Measurements from ENCODE around the gene RNF5. TPM values are rescaled to one million over a fixed set of nuclear protein-coding genes. Genes with fewer than 3 reads are reported as not detected.

Gene RNF5
- total RNA-seq, 1 donor from 2014 or later: 39.7 TPM

- POLR2A ChIA-PET: interaction anchor here (0.5 to 3.8 kb wide), 6 partner anchors 16 to 1077 kb away, joined by 3 to 69 read pairs (median 6); partner anchors contain the start of genes AGPAT1, RNF5, RPS18 and VPS52
- peaks cover 63% of the 10 kb centered on the region for H3K4me1 Mint-ChIP-seq
Measured at GRCh38 chr6:32194388-32194787, 16.2 kb downstream of the RNF5 start.

GRCh38 chr6:32194825-32195651 is 16.8 kb downstream of the RNF5 start:
- peaks cover 63% of the 10 kb centered on the region for H3K4me1 Mint-ChIP-seq
- peak overlapping the region; percentile 99 for H3K4me3 Mint-ChIP-seq
- H3K27me3 Mint-ChIP-seq: no peaks in the 10 kb centered on the region
- no peaks in the 10 kb centered on the region for H3K9me3 Mint-ChIP-seq
- ChIA-PET CTCF (interaction anchor here (1.0 to 2.5 kb wide), 7 partner anchors 13 to 76 kb away, joined by 3 to 11 read pairs (median 4); partner anchors contain the start of gene ATF6B), POLR2A (interaction anchor here (0.5 to 3.8 kb wide), 28 partner anchors 8 to 1077 kb away, joined by 3 to 69 read pairs (median 4); partner anchors contain the start of genes AGPAT1, ATF6B, CSNK2B and DXO)
- intact Hi-C loops (cut with micrococcal nuclease): loop anchor here (1.0 to 10.0 kb wide), 9 partner anchors 17 to 1397 kb away; partner anchors contain the start of genes ATP6V1G2, DDX39B, HLA-DMB and HSD17B8
- H3K36me3 Mint-ChIP-seq (ENCODE audit: low read depth): peaks cover 31% of the 10 kb centered on the region
- DNase-seq: no peak
- ATAC-seq (ENCODE audit: low read depth): no peak
- peak overlapping the region; percentile 91 for H3K27ac Mint-ChIP-seq
- no peak for TF ChIP-seq CTCF (IDR thresholded peaks at IDR 0.05)

More at GRCh38 chr6:32194388-32194787, 16.2 kb downstream of the RNF5 start:
- Mint-ChIP-seq H3K9me3 (no peaks in the 10 kb centered on the region), H3K27ac (peak overlapping the region; percentile 91), H3K36me3 (ENCODE audit: low read depth) (peaks cover 31% of the 10 kb centered on the region), H3K4me3 (peak overlapping the region; percentile 71), H3K27me3 (no peaks in the 10 kb centered on the region)
- no peak for TF ChIP-seq CTCF (IDR thresholded peaks at IDR 0.05)
- ATAC-seq (ENCODE audit: low read depth) (no peak), DNase-seq (no peak)
- intact Hi-C loops (cut with micrococcal nuclease): loop anchor here (2.0 to 10.0 kb wide), 3 partner anchors 650 to 776 kb away; partner anchors contain the start of genes ATP6V1G2, DDX39B, HLA-DMB and NFKBIL1
- CTCF ChIA-PET: interaction anchor here (1.0 to 2.5 kb wide), 3 partner anchors 16 to 76 kb away, joined by 3 to 11 read pairs (median 6); no protein-coding TSS in a partner anchor

GRCh38 chr6:32195652-32195901 is 17.4 kb downstream of the RNF5 start:
- ATAC-seq (ENCODE audit: low read depth): peak; percentile 83
- Mint-ChIP-seq H3K9me3 (no peaks in the 10 kb centered on the region), H3K36me3 (ENCODE audit: low read depth) (peaks cover 25% of the 10 kb centered on the region), H3K4me1 (peaks cover 57% of the 10 kb centered on the region), H3K27me3 (peaks cover 1% of the 10 kb centered on the region), H3K27ac (peak overlapping the region; percentile 100), H3K4me3 (peak overlapping the region; percentile 99)
- ChIA-PET POLR2A (interaction anchor here (0.6 to 3.8 kb wide), 29 partner anchors 9 to 1102 kb away, joined by 3 to 69 read pairs (median 4); partner anchors contain the start of genes AGPAT1, ATF6B, CSNK2B and DXO), CTCF (interaction anchor here (1.2 to 2.5 kb wide), 6 partner anchors 13 to 77 kb away, joined by 3 to 11 read pairs (median 5); partner anchors contain the start of gene ATF6B)
- peak; percentile 99 for DNase-seq
- TF ChIP-seq CTCF (IDR thresholded peaks at IDR 0.05): no peak
- intact Hi-C loops (cut with micrococcal nuclease): loop anchor here (1.0 to 10.0 kb wide), 8 partner anchors 17 to 1397 kb away; partner anchors contain the start of genes ATP6V1G2, DDX39B, HSD17B8 and NFKBIL1

GRCh38 chr6:32195902-32196681 is 17.9 kb downstream of the RNF5 start:
- DNase-seq: peak; percentile 76
- TF ChIP-seq CTCF (IDR thresholded peaks at IDR 0.05): no peak
- POLR2A ChIA-PET: interaction anchor here (0.5 to 3.8 kb wide), 36 partner anchors 9 to 1102 kb away, joined by 3 to 69 read pairs (median 4); partner anchors contain the start of genes AGPAT1, ATF6B, CSNK2B and DXO
- H3K27me3 Mint-ChIP-seq: peaks cover 1% of the 10 kb centered on the region
- peaks cover 23% of the 10 kb centered on the region for H3K36me3 Mint-ChIP-seq (ENCODE audit: low read depth)
- peak overlapping the region; percentile 100 for H3K27ac Mint-ChIP-seq
- H3K4me1 Mint-ChIP-seq: peaks cover 54% of the 10 kb centered on the region
- ATAC-seq (ENCODE audit: low read depth): peak; percentile 27
- CTCF ChIA-PET: interaction anchor here (1.2 to 2.5 kb wide), 6 partner anchors 14 to 77 kb away, joined by 3 to 11 read pairs (median 5); partner anchors contain the start of gene ATF6B
- intact Hi-C loops (cut with micrococcal nuclease): loop anchor here (1.0 to 10.0 kb wide), 10 partner anchors 18 to 1396 kb away; partner anchors contain the start of genes ATP6V1G2, DDX39B, FKBPL and HSD17B8
- H3K9me3 Mint-ChIP-seq: no peaks in the 10 kb centered on the region
- H3K4me3 Mint-ChIP-seq: peak overlapping the region; percentile 99

Data from activated B cell treated with CpG ODN at 0.5 μM for 24 hours (primary cell).